GM12874 (cell line): Measurements from ENCODE around the gene CDCP1.

Source experiments
- CTCF ChIP-seq: IDR thresholded peaks from 2 replicates; pipeline ENCODE4 v1.5.1; 2011; ENCODE audit warnings: low read depth, mild to moderate bottlenecking, control low read depth, low read length, moderate library complexity; ENCODE audit not compliant: insufficient read depth

CDCP1 gene

GRCh38 chr3:45055411-45056143 lies 90.6 kb downstream of the CDCP1 start:
- TF ChIP-seq CTCF: peak; percentile 48; the same call in 1 of the 2 replicates

- no peak for TF ChIP-seq CTCF
Measured at GRCh38 chr3:45055032-45055410, 91.2 kb downstream of the CDCP1 start.

- TF ChIP-seq CTCF: no peak
Measured at GRCh38 chr3:45054196-45054857, 91.9 kb downstream of the CDCP1 start.

GRCh38 chr3:45051685-45052084 lies 94.5 kb downstream of the CDCP1 start:
- no peak for TF ChIP-seq CTCF

GRCh38 chr3:45049807-45050206 lies 96.4 kb downstream of the CDCP1 start:
- TF ChIP-seq CTCF: no peak

GRCh38 chr3:45048244-45048643 lies 97.9 kb downstream of the CDCP1 start:
- TF ChIP-seq CTCF: no peak

GRCh38 chr3:45043728-45044299 lies 102.4 kb downstream of the CDCP1 start:
- no peak for TF ChIP-seq CTCF
